ENCODE measurements around the gene CLDN5. TPM values are rescaled to one million over a fixed set of nuclear protein-coding genes. Genes with fewer than 3 reads are reported as not detected.

CLDN5 gene
- total RNA-seq = 3.3 and 3.8 TPM in 2 replicates

GRCh38 chr22:19524170-19525115 lies at the start of gene CLDN5:
CLDN5 (minus strand) TSS chr22:19524410; CDS start chr22:19524255, 155 bp downstream.
- intact Hi-C loops (cut with micrococcal nuclease) = loop anchor here (5.0 kb wide), 1 partner anchor 53 kb away; no protein-coding TSS in a partner anchor

GRCh38 chr22:19571995-19572394 lies 47.8 kb upstream of the CLDN5 start:
- intact Hi-C loops (cut with micrococcal nuclease) = no loop called here

- intact Hi-C loops (cut with micrococcal nuclease) = no loop called here
Observed at GRCh38 chr22:19571207-19571795, 47.1 kb upstream of the CLDN5 start.

GRCh38 chr22:19569976-19570375 lies 45.8 kb upstream of the CLDN5 start:
- intact Hi-C loops (cut with micrococcal nuclease) = no loop called here

- intact Hi-C loops (cut with micrococcal nuclease) = no loop called here
Observed at GRCh38 chr22:19569276-19569640, 45.0 kb upstream of the CLDN5 start.

- intact Hi-C loops (cut with micrococcal nuclease) = no loop called here
Observed at GRCh38 chr22:19568337-19569275, 44.4 kb upstream of the CLDN5 start.

- intact Hi-C loops (cut with micrococcal nuclease) = no loop called here
Observed at GRCh38 chr22:19567157-19568009, 43.2 kb upstream of the CLDN5 start.

GRCh38 chr22:19566279-19567156 lies 42.3 kb upstream of the CLDN5 start:
- intact Hi-C loops (cut with micrococcal nuclease) = no loop called here

- intact Hi-C loops (cut with micrococcal nuclease) = no loop called here
Observed at GRCh38 chr22:19565382-19566278, 41.4 kb upstream of the CLDN5 start.

- intact Hi-C loops (cut with micrococcal nuclease) = no loop called here
Observed at GRCh38 chr22:19559956-19560355, 35.7 kb upstream of the CLDN5 start.

- intact Hi-C loops (cut with micrococcal nuclease) = no loop called here
Observed at GRCh38 chr22:19559324-19559811, 35.2 kb upstream of the CLDN5 start.

GRCh38 chr22:19556963-19557545 lies 32.8 kb upstream of the CLDN5 start:
- intact Hi-C loops (cut with micrococcal nuclease) = no loop called here

- intact Hi-C loops (cut with micrococcal nuclease) = no loop called here
Observed at GRCh38 chr22:19555651-19556050, 31.4 kb upstream of the CLDN5 start.

- intact Hi-C loops (cut with micrococcal nuclease) = no loop called here
Observed at GRCh38 chr22:19554834-19555404, 30.7 kb upstream of the CLDN5 start.

GRCh38 chr22:19553201-19553600 lies 29.0 kb upstream of the CLDN5 start:
- intact Hi-C loops (cut with micrococcal nuclease) = no loop called here

- intact Hi-C loops (cut with micrococcal nuclease) = no loop called here
Observed at GRCh38 chr22:19550382-19550781, 26.2 kb upstream of the CLDN5 start.

- intact Hi-C loops (cut with micrococcal nuclease) = no loop called here
Observed at GRCh38 chr22:19549428-19549827, 25.2 kb upstream of the CLDN5 start.

- intact Hi-C loops (cut with micrococcal nuclease) = no loop called here
Observed at GRCh38 chr22:19548964-19549363, 24.8 kb upstream of the CLDN5 start.
